Ramos (cell line): ENCODE data around the gene ATP6V1D.
"Not testable (repeated sequence)": the region's sequence is repeated elsewhere in the genome, so short reads cannot be mapped to it uniquely, and the experiment has no call there.

ENCODE experiments used
- in situ Hi-C: fragments of 300-500 bp; cut with MboI; formaldehyde crosslinking; loops from one replicate; pipeline ENCODE4 v1.14.3; 2022; ENCODE audit warnings: low sequenced_read_pairs; ENCODE audit not compliant: unreplicated experiment

Gene ATP6V1D

DNA sequence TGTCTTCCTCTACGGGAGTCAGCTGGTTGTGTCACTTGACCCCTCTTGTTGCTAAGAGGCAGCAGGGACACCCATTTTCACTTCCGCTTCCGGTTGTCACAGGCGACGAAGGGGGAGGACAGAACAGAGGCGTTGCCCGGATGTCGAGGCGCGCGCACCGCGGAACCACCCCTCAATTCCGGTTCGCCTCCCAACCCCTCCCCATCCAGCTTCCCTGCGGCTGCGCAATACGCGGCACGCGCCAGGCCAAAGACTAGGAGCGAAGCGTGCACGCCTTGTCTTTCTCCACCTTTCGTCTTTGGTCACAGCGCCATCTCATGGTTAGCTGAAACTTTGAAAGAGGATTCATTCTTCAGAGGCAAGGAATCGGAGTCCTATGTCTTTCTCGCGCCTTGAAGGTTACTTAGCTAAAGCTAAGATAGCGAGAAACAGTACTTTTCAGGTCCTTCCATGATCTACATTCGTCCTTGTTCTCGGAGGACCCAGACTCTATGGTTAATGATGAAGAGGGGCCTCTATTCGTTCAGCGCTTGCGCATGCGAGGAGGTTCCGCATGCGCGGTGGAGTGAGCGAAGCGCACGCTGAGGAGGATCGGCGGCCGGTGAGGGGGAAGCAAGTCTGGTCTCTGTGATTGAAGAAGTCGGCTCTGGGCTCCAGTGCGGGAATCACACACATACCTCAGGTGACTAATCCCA, at the start of gene ATP6V1D, which contains the start of gene EIF2S1:
ATP6V1D (minus strand) TSS at position 30 of the 695 bp plus-strand sequence. CDS start 106 bp downstream, outside the sequence.
EIF2S1 (plus strand) TSS at position 554 of the 695 bp plus-strand sequence. CDS start 4,440 bp downstream, outside the sequence.
- in situ Hi-C loops = no loop called here

DNA sequence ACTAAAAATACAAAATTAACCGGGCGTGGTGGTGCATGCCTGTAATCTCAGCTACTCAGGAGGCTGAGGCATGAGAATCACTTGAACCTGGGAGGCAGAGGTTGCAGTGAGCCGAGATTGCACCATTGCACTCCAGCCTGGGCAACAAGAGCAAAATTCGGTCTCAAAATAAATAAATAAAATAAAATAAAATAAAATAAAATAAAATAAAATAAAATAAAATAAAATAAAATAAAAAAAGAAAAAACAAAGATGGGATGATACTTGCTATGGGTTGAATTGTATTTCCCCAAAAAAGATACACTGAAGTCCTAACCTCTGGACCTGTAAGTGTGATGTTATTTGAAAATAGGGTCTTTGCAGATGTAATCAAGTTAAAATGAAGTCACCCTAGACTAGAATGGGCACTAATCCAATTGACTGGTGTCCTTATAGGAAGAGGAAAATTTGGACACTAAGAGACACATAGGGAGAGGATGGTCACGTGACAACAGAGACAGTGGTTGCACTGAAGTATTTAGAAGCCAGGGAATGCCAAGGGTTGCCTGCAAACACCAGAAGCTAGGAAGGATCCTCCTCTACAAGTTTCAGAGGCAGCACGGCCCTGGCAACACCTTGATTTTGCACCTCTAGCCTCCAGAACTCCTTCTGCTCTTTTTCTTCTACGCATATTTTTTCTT, 48.7 kb upstream of the ATP6V1D start:
- in situ Hi-C loops = not testable (repeated sequence)

DNA sequence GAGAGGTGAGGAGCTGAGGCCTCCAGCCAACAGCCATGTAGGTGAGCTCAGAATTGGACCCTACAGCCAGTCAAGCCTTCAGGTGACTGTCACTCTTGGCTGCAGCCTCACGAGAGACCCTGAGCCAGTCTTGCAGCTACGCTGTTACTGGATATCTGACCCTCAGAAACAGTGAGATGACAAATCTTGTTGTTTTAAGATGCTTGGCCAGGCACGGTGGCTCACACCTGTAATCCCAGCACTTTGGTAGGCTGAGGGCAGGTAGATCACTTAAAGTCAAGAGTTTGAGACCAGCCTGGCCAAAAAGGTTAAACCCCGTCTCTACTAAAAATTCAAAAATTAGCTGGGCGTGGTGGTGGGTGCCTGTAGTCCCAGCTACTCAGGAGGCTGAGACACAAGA, 46.2 kb upstream of the ATP6V1D start:
- in situ Hi-C loops = no loop called here

DNA sequence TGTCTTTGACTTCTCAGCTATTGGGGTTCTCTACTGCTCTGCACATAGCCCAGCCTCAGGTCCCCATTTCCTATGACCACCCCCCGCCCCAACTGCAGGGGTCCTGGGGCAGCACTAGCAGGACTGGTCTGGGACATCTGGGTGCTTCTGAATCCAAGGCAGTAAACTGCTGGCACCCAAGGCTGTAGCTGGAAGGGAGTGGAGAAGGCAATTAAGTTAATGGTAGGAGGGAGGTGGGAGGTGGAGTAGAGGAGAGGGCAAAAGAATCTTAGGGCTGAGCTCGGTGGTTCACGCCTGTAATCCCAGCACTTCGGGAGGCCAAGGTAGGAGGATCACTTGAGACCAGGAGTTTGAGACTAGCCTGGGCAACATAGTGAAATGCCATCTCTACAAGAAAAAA, 40.8 kb upstream of the ATP6V1D start:
- in situ Hi-C loops = no loop called here

DNA sequence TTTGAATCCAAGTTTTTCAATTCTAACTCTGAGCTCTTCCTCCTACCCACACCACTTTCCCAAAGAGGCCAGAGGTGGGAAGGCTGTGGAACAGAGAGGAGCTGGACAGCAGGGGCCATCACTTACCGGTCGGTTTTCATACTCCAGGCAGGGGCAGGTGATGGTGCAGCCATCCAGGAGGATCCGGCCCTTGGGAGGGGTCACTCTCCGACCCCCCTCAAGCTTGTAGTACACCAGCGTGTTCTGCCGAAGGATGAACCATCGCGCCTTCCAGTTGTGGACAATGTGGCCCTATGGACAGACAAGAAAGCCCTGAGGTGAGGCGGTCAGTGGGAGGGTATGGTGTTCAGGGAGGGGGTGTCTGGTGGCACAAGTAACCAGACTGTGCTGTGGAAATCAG, 37.9 kb upstream of the ATP6V1D start:
- in situ Hi-C loops = no loop called here

DNA sequence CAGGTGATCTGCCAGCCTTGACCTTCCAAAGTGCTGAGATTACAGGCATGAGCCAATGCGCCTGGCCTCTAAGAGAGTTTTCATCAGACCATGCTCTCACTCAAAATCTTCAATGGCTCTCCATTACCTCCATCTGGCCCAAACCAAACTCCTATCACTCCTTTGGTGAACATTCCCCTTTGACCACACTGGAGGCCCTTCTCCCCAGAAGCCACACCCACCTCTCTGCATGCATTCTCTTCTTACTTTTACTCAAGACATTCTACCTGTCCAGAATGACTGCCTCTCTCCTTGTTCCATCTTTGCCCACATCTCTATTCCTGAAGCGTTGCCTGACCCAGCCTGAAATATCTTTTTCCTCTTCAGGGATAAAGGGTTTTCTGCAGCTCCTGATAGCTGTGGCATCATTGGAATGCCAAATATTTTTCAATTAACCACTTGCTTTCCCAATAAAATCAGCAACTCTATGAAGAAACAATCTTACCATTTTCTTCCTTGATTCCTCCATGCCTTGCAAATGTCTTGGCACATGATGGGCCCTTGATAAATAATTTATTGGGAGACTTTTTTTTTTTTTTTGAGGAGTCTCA, 36.9 kb upstream of the ATP6V1D start:
- in situ Hi-C loops = no loop called here

DNA sequence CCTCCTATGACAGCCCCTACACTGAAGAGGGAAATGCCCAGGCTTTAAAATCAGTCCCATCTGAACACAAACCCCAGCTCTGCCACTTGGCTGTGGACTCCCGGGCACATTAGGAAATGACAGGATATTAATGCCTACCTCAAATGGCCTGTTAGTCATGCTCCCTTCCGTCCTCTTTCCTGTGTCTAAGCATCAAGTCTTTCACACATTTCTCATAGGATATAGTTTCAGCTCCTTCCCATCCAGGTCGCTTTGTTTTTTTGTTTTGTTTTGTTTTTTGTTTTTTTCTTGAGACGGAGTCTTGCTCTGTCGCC, 36.2 kb upstream of the ATP6V1D start:
- in situ Hi-C loops = no loop called here

DNA sequence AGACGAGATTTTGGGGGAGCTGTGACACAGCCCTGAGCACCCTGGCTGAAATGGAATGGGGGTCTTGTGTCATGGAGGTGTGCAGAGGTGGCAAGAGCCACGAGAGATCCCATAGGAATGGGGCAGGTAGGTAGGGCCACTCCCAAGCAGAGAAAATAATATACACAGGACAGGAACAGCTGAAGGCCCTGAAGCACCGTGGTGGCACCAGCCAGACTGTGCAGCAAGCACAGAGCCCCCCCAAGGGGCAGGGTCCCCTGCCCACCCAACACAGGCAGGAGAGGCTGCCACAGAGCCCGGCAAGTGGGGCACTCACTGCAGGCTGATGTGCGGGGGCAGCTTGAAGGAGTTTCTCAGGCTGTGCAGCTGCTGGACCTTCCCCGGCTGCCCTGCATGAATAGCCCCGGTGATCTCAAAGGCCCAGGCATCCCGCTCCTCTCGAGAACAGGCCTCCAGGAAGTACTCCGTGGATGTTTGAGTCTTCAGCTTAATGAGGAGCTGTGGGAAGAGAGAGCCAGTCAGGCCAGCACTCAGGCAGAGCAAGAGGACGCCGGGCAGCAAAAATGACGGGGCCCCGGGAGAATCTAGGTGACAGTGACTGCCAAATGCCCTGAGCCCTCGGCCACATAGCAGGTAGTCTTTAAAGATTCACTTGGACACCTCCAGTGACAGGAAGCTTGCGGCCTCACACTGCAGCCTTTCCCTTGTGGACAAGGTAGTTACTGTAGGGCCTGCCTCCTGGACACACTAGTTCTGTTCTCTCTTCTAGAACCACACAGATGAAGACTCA, 35.7 kb upstream of the ATP6V1D start:
- in situ Hi-C loops = no loop called here

DNA sequence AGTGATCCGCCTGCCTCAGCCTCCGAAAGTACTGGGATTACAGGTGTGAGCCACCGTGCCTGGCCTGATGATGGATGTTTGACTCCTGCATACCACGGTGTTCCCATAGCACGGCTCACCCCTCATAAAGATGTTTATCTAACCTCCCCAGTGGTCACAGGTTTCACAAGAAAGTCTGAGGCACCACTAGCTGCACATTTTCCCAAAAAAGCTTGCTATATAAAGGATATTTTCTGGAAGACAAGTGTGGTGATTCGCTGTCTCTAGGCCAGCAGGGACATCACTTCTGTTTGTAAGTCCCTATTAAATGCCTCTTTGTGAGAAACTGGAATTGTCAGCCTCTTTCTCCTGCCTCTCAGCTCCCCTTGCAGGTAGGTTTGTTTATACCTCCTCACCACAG, 34.1 kb upstream of the ATP6V1D start:
- in situ Hi-C loops = no loop called here

DNA sequence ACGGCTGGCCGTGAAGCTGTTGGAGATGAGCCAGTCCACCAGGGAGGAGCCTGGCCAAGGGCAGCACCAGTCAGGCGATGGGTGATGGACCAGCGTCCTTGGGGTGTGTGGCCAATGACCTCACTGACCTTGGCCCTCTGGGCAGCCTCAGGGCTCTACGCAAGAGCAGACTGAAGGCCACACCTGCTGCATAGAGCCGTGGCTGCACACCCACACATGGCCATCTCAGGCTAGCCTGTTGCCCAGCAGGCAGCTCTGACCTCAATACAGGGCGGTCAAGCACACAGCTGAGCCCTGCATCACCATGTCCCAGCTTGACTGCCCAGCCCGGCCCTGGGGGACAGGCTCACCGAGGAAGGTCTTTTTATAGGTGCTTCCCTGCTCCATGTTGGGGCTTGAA, 33.2 kb upstream of the ATP6V1D start:
- in situ Hi-C loops = no loop called here

DNA sequence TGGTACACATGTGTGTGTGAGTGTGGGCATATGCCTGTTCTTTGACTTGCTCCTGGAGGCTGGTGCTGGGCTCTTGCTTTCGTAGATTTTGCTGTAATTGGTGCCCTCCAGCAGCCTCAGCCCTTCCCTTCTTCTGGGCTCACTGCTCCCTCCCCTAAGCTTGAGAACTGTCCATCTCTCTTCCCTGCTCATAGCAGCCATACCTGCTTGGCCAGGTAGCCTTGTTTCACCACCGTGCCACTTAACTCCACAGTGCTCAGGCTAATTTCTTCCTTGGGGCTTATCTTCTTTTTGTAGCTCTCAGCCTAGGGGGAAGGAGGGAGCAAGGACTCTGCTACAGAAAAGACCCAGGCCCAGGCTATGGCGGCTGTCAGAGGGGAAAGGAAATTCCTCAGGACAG, 32.5 kb upstream of the ATP6V1D start:
- in situ Hi-C loops = no loop called here

DNA sequence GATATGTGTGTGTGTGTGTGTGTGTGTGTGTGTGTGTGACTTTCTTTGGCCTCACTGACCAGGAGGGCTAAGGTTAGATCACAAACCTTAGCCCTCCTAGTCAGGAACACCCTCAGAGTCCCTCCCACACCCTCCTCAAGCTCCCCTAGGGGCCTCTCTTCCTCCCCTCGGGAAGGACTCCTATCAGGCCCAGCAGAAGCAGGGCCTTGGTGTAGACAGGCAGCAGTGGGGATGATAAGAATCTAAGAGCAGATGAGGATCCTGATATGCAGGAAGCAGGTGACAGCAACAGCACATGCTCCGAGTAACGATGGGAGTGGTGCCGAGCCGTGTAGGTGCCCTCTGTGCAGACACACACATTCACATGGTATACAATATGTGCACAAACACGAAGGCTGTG, 31.7 kb upstream of the ATP6V1D start:
- in situ Hi-C loops = no loop called here

DNA sequence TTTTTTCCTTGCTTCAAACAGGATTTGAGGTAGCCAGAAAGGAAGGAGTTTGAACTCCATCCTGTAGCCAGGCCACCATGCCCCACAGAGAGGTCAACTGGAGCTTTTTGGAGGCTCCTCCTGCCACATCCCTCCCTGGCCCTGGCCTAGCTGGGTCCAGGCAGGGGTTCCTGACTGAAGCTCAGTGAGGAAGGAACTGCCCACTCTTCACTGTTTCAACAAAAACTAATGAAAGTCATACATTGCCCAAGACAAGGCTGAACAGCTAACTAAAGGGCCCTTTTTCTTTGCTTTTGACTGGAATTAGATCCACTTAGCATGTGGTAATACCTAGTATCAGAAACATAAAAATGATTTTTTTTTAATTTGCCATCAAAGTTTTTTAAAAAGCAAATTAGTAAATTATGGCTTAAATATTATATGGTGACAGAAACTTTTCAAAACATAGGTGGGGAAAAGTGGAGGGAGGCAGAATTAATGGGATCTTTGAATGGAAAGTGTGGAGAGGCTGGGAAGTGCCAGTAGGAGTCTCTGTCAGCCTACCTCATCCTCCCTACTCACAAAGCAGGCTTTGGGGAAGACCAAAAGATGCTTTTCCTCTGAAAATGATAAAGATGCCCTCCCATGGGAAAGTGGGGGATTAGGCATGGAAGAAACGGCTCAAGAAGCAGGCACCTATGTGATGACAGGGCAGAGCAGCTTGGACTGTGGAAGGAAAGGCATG, 30.4 kb upstream of the ATP6V1D start:
- in situ Hi-C loops = no loop called here

DNA sequence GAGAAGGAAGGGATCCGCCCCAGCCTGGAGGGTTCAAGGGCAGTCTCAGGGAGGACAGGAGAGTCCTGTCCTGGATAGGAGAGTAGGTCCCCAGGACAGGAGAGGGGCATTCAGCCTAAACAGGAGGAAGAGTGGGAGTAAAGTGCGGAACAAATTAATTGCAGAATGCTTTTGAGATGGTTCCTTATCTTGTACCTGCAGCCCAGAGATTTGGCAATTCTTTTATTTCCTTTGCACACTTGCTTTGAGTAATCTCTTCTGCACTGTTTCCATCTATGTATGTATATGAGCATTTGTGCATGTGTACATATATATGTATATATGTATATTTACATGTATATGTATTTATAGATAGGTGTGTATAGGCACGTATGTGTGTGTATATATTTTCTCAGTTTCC, 29.7 kb upstream of the ATP6V1D start:
- in situ Hi-C loops = no loop called here

DNA sequence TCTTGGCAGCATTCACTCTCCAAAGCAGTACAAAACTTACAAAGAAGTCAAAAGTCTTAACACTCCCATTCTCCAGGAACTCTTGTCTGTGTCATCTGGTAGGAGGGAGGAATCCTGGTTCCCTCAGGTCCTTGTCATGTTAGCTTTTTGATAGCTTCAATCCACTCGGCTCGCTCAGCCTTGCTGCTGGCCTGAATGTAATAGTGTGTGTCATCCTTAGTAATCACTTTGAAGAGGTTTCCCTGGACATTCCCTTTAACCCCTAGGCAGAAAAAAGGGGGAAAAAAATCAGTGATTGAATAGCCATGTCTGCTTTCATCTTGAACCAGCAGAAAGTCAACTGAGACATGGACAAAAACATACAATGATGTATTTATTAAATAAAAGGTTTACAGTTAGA, 27.6 kb upstream of the ATP6V1D start:
- in situ Hi-C loops = no loop called here

DNA sequence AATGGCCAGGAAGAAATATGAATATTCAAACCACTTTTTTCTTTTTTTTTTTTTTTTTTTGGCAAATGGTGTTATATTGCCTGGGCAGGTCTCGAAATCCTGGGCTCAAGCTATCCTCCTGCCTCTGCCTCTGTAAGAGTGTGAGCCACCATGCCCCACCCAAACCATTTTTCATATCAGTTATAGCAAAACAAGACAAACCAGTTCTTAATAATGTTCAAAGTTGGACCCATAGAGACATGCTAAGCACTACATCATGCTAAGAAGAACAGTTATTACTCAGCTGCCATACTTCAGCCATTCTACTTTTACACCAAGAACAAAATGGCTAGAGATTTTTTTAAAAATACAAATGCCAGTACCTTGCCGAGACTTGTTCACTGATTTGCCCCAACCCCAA, 26.0 kb upstream of the ATP6V1D start:
- in situ Hi-C loops = no loop called here

DNA sequence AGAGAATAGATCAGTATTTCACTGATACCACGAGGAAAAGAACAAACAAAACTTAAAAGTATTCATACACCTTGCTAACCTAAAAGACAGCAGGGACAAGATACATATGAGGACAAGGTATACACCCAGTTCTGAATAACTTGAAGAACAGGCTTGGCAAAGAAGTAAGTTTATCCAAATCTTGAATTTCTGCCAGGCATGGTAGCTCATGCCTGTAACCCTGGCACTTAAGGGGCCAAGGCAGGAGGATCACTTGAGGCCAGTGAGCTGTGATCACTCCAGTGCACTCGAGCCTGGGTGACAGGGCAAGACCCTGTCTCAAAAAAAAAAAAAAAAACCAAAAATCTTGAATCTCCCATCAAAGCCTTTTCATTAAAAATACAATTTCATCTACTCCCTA, 25.5 kb upstream of the ATP6V1D start:
- in situ Hi-C loops = no loop called here

DNA sequence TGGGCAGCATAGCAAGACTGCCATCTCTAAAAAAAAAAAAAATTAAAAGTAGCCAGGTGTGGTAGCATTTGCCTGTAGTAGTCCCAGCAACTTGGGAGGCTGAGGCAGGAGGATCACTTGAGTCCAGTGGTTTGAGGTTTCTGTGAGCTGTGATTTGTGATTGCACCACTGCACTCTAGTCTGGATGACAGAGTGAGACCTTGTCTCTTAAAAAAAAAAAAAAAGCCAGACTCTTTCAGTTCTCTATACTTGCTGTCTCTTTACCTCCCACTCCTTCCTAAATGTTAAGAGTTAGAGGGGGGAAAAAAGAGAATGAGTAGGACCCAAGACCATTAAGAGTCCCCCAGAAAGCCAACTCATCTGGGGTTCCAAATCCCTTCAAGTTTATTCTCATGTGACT, 18.3 kb upstream of the ATP6V1D start:
- in situ Hi-C loops = no loop called here

DNA sequence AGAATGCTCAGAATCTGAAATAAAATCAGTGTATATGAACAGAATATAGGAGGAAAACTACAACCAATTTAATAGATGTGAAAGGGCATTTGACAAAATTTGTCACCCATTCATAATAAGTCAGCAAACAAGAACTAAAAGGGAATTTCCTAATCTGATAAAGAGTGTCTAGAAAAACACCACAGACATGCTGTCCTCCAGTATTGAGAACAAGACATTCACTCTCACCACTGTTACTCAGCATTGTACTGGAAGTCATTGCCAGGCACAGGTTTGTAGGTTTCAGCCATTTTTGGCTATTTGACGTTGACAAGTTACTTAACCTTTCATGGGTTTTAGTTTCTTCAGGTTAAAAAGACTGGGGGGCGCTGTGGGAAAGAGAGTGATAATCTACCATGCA, 13.7 kb upstream of the ATP6V1D start:
- in situ Hi-C loops = no loop called here

DNA sequence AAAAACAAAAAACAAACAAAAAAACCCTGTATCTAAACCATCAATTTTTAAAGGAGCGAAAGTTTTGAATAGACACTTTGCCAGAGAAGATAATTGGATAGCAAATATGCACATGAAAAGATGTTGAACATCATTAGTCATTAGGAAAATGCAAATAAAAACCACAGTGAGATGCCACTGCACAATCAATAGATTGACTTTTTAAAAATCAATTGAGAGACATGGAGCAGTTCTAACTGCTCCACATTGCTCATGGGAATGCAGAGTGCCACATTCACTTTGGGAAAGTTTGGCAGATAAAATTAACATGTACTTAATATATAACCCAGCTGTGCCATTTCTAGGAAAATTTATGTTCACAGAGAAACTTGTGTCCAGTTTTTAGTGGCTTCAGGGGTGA, 13.2 kb upstream of the ATP6V1D start:
- in situ Hi-C loops = no loop called here
